Osteocyte (in vitro differentiated cells): Measurements from ENCODE around the gene RIBC2. TPM values are rescaled to one million over a fixed set of nuclear protein-coding genes. Genes with fewer than 3 reads are reported as not detected.
"Not testable (repeated sequence)": the region's sequence is repeated elsewhere in the genome, so short reads cannot be mapped to it uniquely, and the experiment has no call there.

Source experiments
- DNase-seq: peaks from one replicate; pipeline ENCODE4 v3.0.0; 2021; ENCODE audit warnings: mixed read lengths; ENCODE audit not compliant: unreplicated experiment; ENCODE audit errors: extremely low spot score
- H3K27ac Mint-ChIP-seq: one replicate; pipeline ENCODE4 v1.8.0; 2021; ENCODE audit warnings: mild to moderate bottlenecking, mixed read lengths; ENCODE audit not compliant: unreplicated experiment
- H3K27me3 Mint-ChIP-seq: one replicate; pipeline ENCODE4 v1.8.0; 2021; ENCODE audit warnings: mixed read lengths; ENCODE audit not compliant: unreplicated experiment
- H3K36me3 Mint-ChIP-seq: one replicate; pipeline ENCODE4 v1.8.0; 2021; ENCODE audit warnings: mixed read lengths; ENCODE audit not compliant: unreplicated experiment
- H3K4me1 Mint-ChIP-seq: one replicate; pipeline ENCODE4 v1.8.0; 2021; ENCODE audit warnings: mixed read lengths; ENCODE audit not compliant: unreplicated experiment
- H3K4me3 Mint-ChIP-seq: one replicate; pipeline ENCODE4 v1.8.0; 2021; ENCODE audit warnings: mild to moderate bottlenecking, moderate library complexity, mixed read lengths; ENCODE audit not compliant: unreplicated experiment
- H3K9me3 Mint-ChIP-seq: one replicate; pipeline ENCODE4 v1.8.0; 2021; ENCODE audit warnings: mixed read lengths; ENCODE audit not compliant: unreplicated experiment
- long read RNA-seq: library from polyadenylated mRNA; unstranded; transcript quantifications from one replicate; pipeline ENCODE4 v2.0.0, GENCODE V29; 2021
- total RNA-seq: library from RNA; stranded (reverse); gene quantifications from 2 replicates; pipeline ENCODE4 v1.2.1, GENCODE V29; 2021
- TF ChIP-seq, protein P1 (sequence below): fragments of 200-600 bp; sonication (generic); IDR thresholded peaks from 2 replicates; pipeline ENCODE4 v1.5.0; 2021; ENCODE audit warnings: antibody characterized with exemption, mild to moderate bottlenecking, moderate library complexity

RIBC2 gene
- 0.56 and 0.68 TPM in 2 replicates for total RNA-seq
- long read RNA-seq, result 0 reads

DNA sequence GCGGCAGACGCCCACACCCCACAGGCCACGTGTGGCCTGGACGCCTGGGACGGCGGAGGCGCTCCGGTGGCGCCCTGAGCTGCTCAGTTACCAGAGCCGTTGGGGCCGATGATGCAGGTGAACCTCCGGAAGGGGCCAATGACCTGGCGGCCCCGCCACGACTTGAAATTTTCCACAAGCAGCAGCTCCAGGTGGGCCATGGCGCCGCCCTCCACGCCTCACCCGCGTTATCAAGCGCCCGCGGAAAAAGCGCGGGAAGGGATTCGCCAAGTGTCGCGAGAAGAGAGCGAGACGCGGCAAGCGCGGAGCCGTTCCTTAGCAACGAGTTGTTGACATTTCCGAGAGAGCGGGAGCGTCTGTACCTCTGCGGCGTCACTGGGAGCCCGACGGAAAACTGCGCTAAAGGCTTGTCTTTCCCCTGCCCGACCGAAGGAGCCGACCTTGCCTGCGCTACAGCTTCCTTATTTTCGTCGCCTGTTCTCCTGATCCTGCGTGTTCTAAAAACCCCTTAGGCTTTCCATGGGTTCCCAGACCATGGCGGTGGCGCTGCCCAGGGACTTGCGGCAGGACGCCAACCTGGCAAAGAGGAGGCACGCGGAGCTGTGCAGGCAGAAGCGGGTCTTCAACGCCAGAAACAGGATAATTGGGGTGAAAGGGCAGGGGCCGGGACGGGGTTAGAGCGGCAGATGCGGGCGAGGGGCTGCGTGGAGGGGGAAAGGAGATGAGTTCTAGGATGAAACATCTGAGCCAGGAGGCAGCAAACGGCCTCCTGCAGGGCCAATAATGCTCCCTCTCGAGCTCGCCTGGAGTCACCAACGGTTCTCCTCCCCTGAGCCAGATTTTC, at the start of gene RIBC2, which contains the start of gene SMC1B:
RIBC2 (plus strand) TSS at position 326 of the 844 bp plus-strand sequence; CDS start at position 520, 194 bp downstream.
SMC1B (minus strand) TSS at position 232 of the 844 bp plus-strand sequence; CDS start at position 200, 32 bp downstream.
- H3K9me3 Mint-ChIP-seq, result no peaks in the 10 kb centered on the region
- TF ChIP-seq, protein P1, sequence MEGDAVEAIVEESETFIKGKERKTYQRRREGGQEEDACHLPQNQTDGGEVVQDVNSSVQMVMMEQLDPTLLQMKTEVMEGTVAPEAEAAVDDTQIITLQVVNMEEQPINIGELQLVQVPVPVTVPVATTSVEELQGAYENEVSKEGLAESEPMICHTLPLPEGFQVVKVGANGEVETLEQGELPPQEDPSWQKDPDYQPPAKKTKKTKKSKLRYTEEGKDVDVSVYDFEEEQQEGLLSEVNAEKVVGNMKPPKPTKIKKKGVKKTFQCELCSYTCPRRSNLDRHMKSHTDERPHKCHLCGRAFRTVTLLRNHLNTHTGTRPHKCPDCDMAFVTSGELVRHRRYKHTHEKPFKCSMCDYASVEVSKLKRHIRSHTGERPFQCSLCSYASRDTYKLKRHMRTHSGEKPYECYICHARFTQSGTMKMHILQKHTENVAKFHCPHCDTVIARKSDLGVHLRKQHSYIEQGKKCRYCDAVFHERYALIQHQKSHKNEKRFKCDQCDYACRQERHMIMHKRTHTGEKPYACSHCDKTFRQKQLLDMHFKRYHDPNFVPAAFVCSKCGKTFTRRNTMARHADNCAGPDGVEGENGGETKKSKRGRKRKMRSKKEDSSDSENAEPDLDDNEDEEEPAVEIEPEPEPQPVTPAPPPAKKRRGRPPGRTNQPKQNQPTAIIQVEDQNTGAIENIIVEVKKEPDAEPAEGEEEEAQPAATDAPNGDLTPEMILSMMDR, result peak; percentile 11
- peak within 1 kb of the TSS; percentile 84 for H3K27ac Mint-ChIP-seq

DNA sequence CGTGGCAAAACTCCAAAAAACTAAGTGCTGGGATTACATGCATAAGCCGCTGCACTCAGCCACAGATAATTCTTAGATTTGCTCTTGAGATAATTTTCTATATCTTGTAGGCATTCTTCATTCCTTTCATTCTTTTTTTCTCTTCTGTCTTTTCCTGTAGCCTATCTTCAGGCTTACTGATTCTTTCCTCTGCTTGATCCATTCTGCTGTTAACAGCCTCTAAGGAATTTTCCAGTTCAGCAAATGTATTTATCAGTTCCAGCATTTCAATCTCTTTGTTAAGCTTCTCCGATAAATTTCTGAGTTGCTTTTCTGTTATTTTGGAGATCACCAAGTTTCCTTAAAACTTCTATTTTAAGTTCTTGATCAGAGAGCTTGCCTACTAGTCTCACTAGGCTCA, 46.8 kb upstream of the RIBC2 start:
- Mint-ChIP-seq H3K27me3 (peaks cover 46% of the 10 kb centered on the region), H3K27ac (no peak overlapping the region), H3K4me1 (no peaks in the 10 kb centered on the region), H3K36me3 (peaks cover 6% of the 10 kb centered on the region), H3K9me3 (peaks cover 8% of the 10 kb centered on the region), H3K4me3 (no peak overlapping the region)
- TF ChIP-seq, protein P1, result no peak
- no peak for DNase-seq

More for the DNA sequence above, at the start of gene RIBC2, which contains the start of gene SMC1B:
- H3K36me3 Mint-ChIP-seq, result no peaks in the 10 kb centered on the region
- peak; percentile 91 for DNase-seq
- H3K4me3 Mint-ChIP-seq, result peak within 1 kb of the TSS; percentile 80
- peaks cover 7% of the 10 kb centered on the region for H3K27me3 Mint-ChIP-seq
- H3K4me1 Mint-ChIP-seq, result peaks cover 8% of the 10 kb centered on the region

GRCh38 chr22:45373592-45373991, 39.9 kb upstream of the RIBC2 start:
- not testable (repeated sequence) for DNase-seq, H3K4me3 Mint-ChIP-seq, H3K9me3 Mint-ChIP-seq, H3K27ac Mint-ChIP-seq, H3K4me1 Mint-ChIP-seq, H3K36me3 Mint-ChIP-seq
- H3K27me3 Mint-ChIP-seq, result peaks cover 46% of the 10 kb centered on the region

GRCh38 chr22:45376009-45376408, 37.5 kb upstream of the RIBC2 start:
- no peak for DNase-seq
- no peaks in the 10 kb centered on the region for H3K4me1 Mint-ChIP-seq
- peaks cover 58% of the 10 kb centered on the region for H3K27me3 Mint-ChIP-seq
- H3K27ac Mint-ChIP-seq, result no peak overlapping the region
- TF ChIP-seq, protein P1, result no peak
- peaks cover 7% of the 10 kb centered on the region for H3K9me3 Mint-ChIP-seq
- H3K4me3 Mint-ChIP-seq, result no peak overlapping the region
- H3K36me3 Mint-ChIP-seq, result no peaks in the 10 kb centered on the region

DNA sequence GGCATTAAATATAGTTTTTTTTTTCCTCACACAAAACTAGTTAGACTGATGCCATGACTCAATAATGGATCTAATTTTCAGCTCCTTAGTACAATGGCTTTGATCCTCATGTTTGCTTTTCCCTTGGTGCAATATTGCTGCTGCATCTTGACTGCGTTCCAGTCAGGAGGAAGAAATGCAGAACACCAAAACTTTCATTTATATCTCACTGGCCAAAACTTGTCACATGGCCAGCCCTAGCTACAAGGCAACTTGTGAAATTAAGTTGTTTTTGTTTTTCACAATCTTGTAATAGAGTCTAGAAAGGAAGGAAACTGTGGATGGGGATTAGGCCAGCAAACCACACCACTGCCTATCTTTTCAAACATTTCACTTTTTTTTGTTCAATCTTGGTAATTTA, 36.8 kb upstream of the RIBC2 start:
- Mint-ChIP-seq H3K4me3 (no peak overlapping the region), H3K36me3 (no peaks in the 10 kb centered on the region), H3K9me3 (peaks cover 7% of the 10 kb centered on the region), H3K4me1 (no peaks in the 10 kb centered on the region), H3K27ac (no peak overlapping the region), H3K27me3 (peaks cover 54% of the 10 kb centered on the region)
- TF ChIP-seq, protein P1, result no peak
- DNase-seq, result no peak
